Neural crest cell (in vitro differentiated cells): ENCODE data around the gene TCERG1L. TPM values are rescaled to one million over a fixed set of nuclear protein-coding genes. Genes with fewer than 3 reads are reported as not detected.
"Not testable (repeated sequence)": the region's sequence is repeated elsewhere in the genome, so short reads cannot be mapped to it uniquely, and the experiment has no call there.

Source experiments
- DNase-seq: peaks from one replicate; pipeline ENCODE4 v3.0.0; 2021; ENCODE audit warnings: low read depth, mixed read lengths, low spot score
- H3K27ac Mint-ChIP-seq: one replicate; pipeline ENCODE4 v1.8.0; 2021; ENCODE audit warnings: mild to moderate bottlenecking, mixed read lengths; ENCODE audit not compliant: unreplicated experiment
- H3K27me3 Mint-ChIP-seq: 2 replicates; pipeline ENCODE4 v1.8.0; 2021; ENCODE audit warnings: low read depth, mild to moderate bottlenecking, mixed read lengths
- H3K36me3 Mint-ChIP-seq: 2 replicates; pipeline ENCODE4 v1.8.0; 2021; ENCODE audit warnings: low read depth, mild to moderate bottlenecking, mixed read lengths
- H3K4me1 Mint-ChIP-seq: 2 replicates; pipeline ENCODE4 v1.8.0; 2021; ENCODE audit warnings: mixed read lengths
- H3K4me3 Mint-ChIP-seq: one replicate; pipeline ENCODE4 v1.8.0; 2021; ENCODE audit warnings: mild to moderate bottlenecking, mixed read lengths
- H3K9me3 Mint-ChIP-seq: 2 replicates; pipeline ENCODE4 v1.8.0; 2021; ENCODE audit warnings: mixed read lengths
- total RNA-seq: library from RNA; stranded (reverse); gene quantifications from 2 replicates; pipeline ENCODE4 v1.2.1, GENCODE V29; 2021
- TF ChIP-seq, protein P1 (sequence below): fragments of 200-600 bp; sonication (generic); conservative IDR thresholded peaks from 2 replicates; pipeline ENCODE4 v1.5.0; 2021; ENCODE audit warnings: antibody characterized with exemption, mild to moderate bottlenecking

TCERG1L gene
- total RNA-seq, 1 donor from 2014 or later: 0.96 TPM

DNA sequence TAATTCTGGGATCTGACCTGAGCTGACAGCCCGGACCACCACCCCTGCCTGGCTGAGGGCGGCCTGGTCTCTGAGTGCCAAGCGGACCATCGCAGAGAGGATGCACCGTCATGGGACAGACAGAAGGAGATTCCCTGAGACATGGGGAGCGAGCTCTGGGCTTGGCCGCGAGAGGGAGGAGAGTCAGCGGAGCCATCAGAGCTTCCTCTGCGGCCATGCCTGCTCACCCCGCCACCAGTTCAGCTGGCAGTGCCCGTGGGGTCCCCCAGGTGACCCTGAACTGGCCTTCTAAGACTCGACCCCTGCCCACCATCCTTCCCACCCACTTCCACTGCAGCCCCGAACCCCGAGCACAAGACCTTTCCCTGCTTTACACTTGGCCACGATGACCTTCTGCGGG is 152.8 kb downstream of the TCERG1L start:
- DNase-seq: no peak
- Mint-ChIP-seq H3K27ac (peak overlapping the region; percentile 35), H3K4me1 (peaks cover 9% of the 10 kb centered on the region), H3K36me3 (no peaks in the 10 kb centered on the region), H3K9me3 (no peaks in the 10 kb centered on the region), H3K27me3 (peaks cover 9% of the 10 kb centered on the region), H3K4me3 (no peak overlapping the region)
- TF ChIP-seq, protein P1, sequence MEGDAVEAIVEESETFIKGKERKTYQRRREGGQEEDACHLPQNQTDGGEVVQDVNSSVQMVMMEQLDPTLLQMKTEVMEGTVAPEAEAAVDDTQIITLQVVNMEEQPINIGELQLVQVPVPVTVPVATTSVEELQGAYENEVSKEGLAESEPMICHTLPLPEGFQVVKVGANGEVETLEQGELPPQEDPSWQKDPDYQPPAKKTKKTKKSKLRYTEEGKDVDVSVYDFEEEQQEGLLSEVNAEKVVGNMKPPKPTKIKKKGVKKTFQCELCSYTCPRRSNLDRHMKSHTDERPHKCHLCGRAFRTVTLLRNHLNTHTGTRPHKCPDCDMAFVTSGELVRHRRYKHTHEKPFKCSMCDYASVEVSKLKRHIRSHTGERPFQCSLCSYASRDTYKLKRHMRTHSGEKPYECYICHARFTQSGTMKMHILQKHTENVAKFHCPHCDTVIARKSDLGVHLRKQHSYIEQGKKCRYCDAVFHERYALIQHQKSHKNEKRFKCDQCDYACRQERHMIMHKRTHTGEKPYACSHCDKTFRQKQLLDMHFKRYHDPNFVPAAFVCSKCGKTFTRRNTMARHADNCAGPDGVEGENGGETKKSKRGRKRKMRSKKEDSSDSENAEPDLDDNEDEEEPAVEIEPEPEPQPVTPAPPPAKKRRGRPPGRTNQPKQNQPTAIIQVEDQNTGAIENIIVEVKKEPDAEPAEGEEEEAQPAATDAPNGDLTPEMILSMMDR: no peak

DNA sequence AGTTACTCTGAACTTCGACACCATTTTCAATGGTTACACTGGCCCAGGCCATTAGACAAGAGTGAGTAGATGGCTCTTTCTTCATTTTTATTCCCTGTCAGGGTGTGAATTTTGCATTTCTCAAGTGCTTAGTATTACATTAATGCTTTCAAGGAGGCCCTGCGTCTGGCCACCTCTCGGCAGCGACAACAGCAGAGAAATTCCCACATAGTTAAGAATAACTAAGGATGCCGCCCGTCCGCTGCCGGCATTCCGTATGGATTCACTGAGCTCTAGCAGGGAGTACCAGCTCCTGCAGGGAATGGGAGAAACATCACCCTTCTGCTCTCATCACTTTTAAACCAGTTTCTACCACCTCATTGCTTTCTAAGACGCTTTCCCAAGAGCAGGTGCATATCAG is 153.6 kb downstream of the TCERG1L start:
- no peak overlapping the region for H3K4me3 Mint-ChIP-seq
- H3K36me3 Mint-ChIP-seq: no peaks in the 10 kb centered on the region
- peaks cover 9% of the 10 kb centered on the region for H3K4me1 Mint-ChIP-seq
- H3K27ac Mint-ChIP-seq: no peak overlapping the region
- DNase-seq: no peak
- TF ChIP-seq, protein P1: no peak
- H3K27me3 Mint-ChIP-seq: peaks cover 9% of the 10 kb centered on the region
- no peaks in the 10 kb centered on the region for H3K9me3 Mint-ChIP-seq

DNA sequence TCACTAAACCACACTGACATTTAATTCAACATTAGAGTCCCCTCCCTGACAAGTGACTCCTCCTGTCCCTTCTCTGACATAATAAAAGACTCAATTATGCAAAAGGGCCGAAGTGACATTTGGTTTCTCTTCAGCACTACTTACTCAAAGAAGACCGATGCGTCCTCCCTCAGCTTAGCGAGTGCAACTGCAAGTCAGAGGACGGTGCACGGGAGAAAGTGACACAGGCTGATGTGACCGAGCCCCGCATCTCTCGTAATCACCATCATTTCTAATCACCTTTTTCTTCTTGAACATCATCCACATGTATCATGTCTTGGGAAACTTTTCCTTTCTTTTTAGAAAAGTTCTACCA is 155.7 kb downstream of the TCERG1L start:
- H3K36me3 Mint-ChIP-seq: peaks cover 5% of the 10 kb centered on the region
- H3K4me3 Mint-ChIP-seq: no peak overlapping the region
- peaks cover 13% of the 10 kb centered on the region for H3K27me3 Mint-ChIP-seq
- TF ChIP-seq, protein P1: no peak
- no peak overlapping the region for H3K27ac Mint-ChIP-seq
- H3K9me3 Mint-ChIP-seq: peaks cover 9% of the 10 kb centered on the region
- DNase-seq: no peak
- H3K4me1 Mint-ChIP-seq: peaks cover 9% of the 10 kb centered on the region

DNA sequence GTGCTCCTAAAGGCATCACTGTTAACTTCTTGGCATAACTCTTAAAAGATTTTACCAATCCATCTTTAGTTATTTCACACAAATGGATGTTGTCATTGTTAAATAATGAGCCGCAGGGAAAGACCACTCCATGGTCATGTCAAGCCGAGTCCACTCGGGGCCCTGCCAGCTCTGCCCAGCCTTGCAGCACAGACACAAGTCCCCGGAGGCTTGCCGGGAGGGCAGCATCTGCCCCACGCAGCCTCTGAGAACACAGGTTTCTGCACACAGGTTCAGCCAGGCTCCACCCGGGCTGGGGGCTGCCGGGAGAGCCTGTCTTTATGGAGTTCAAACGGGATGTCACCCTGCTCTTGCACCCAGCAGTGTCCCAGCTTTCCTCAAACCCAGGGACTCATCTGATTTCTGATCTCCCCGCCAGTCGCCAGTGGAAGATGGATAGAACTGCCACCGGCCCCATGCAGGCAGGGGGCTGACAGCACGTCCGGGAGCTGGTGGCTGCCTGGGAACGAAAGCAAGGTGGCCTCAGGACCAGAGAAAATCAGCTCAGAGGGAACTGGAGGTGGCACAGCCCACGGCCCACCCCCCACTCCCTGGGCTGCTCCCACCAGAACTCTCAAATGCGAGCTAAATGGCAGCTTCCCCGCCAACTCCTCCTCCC is 156.2 kb downstream of the TCERG1L start:
- no peak for DNase-seq
- TF ChIP-seq, protein P1: no peak
- Mint-ChIP-seq H3K4me3 (no peak overlapping the region), H3K36me3 (peaks cover 8% of the 10 kb centered on the region), H3K4me1 (peaks cover 9% of the 10 kb centered on the region), H3K27ac (no peak overlapping the region), H3K9me3 (peaks cover 9% of the 10 kb centered on the region), H3K27me3 (peaks cover 13% of the 10 kb centered on the region)

DNA sequence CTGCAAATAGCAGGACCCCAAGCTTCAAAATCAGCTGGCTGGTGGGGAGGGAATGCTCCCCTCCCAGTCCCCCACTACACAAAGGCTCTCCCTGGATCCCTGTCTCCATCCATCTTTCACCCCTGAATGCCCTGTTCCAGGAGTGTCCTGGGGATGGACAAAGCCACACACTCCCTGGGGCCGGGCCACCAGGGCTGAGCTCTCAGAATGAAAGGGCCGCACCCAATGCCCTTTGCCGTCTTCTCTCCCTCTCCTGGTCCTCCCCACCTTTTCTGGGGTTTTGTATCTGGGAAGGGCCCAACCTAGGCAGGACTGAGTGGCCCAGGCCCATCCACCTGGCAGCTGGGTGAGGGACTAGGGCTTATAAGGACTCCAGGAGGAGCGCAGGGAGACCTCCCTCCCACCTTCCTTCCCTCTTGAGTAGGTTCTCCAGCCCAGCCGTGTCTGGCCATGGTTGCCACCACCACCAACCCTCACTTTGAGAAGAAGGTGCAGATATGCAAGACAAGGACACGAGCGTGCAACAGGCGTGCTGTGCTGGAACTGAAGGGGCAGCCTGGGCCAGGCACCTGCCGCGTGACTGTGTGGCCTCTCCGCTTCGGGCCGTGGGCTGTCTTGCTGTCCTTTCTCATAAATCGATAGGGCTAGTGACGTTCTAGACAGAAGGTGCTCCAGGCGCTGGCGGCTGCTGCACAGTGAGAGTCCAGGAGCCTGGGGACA is 157.1 kb downstream of the TCERG1L start:
- Mint-ChIP-seq H3K27me3 (peaks cover 13% of the 10 kb centered on the region), H3K9me3 (peaks cover 9% of the 10 kb centered on the region), H3K4me1 (peaks cover 9% of the 10 kb centered on the region), H3K36me3 (peaks cover 8% of the 10 kb centered on the region), H3K4me3 (no peak overlapping the region), H3K27ac (no peak overlapping the region)
- no peak for DNase-seq
- TF ChIP-seq, protein P1: no peak

DNA sequence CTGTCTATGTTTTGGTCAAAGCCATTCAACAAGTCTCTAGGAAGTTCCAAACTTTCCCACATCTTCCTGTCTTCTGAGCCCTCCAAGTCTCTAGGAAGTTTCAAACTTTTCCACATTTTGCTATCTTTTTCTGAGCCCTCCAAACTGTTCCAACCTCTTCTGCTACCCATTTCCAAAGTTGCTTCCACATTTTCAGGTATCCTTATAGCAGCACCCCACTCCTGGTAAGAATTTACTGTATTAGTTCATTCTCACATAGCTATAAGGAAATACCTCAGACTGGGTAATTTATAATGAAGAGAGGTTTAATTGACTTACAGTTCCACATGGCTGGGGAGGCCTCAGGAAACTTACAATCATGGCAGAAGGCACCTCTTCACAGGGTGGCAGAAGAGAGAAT is 159.1 kb downstream of the TCERG1L start:
- not testable (repeated sequence) for H3K9me3 Mint-ChIP-seq, H3K4me1 Mint-ChIP-seq
- peaks cover 13% of the 10 kb centered on the region for H3K27me3 Mint-ChIP-seq

More for the DNA sequence above, 159.1 kb downstream of the TCERG1L start:
- not testable (repeated sequence) for DNase-seq, H3K27ac Mint-ChIP-seq, H3K36me3 Mint-ChIP-seq, H3K4me3 Mint-ChIP-seq
